Measurements from ENCODE around the gene IKZF1.

The IKZF1 gene

DNA sequence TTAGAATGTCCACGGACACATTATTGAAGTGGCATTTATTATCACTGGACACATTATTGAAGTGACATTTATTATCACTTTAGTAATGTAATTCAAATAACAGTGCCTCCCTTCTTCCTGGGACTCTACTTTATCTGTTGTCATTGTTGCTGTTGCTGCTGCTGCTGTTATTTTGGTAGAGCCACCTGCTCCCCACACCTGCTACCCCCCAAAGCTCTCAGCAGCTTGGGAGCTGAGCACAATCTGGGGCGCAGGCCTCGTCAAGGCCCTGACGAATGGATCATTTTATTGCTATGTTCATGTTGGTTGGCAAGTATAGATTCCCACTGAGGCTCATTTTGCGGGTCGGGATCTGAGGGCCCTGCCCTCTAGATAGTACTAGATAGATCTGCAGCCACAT is 120.8 kb downstream of the IKZF1 start:
- Histone ChIP-seq H3K27me3 (ENCODE audit: control insufficient read depth, low read length) (no peaks in the 10 kb centered on the region), H3K4me2 (ENCODE audit: low read length) (no peak overlapping the region), H3K79me2 (ENCODE audit: control insufficient read depth, low read length) (no peaks in the 10 kb centered on the region), H3K4me3 (ENCODE audit: low read length) (no peak overlapping the region), H3F3A (ENCODE audit: control insufficient read depth, insufficient read depth) (no peaks in the 10 kb centered on the region), H3K9me2 (replicated peaks; ENCODE audit: control insufficient read depth, low read length) (no peaks in the 10 kb centered on the region), H3K36me3 (ENCODE audit: control insufficient read depth, low read length) (no peaks in the 10 kb centered on the region), H3K9me3 (ENCODE audit: control insufficient read depth, insufficient read depth, low read length) (no peaks in the 10 kb centered on the region), H3K27ac (ENCODE audit: low read depth, low read length) (no peak overlapping the region), H4K20me1 (ENCODE audit: control insufficient read depth, insufficient read depth, low read depth, low read length) (no peaks in the 10 kb centered on the region), H3K4me1 (ENCODE audit: control insufficient read depth, low read length) (no peaks in the 10 kb centered on the region)
- TF ChIP-seq, protein P1, sequence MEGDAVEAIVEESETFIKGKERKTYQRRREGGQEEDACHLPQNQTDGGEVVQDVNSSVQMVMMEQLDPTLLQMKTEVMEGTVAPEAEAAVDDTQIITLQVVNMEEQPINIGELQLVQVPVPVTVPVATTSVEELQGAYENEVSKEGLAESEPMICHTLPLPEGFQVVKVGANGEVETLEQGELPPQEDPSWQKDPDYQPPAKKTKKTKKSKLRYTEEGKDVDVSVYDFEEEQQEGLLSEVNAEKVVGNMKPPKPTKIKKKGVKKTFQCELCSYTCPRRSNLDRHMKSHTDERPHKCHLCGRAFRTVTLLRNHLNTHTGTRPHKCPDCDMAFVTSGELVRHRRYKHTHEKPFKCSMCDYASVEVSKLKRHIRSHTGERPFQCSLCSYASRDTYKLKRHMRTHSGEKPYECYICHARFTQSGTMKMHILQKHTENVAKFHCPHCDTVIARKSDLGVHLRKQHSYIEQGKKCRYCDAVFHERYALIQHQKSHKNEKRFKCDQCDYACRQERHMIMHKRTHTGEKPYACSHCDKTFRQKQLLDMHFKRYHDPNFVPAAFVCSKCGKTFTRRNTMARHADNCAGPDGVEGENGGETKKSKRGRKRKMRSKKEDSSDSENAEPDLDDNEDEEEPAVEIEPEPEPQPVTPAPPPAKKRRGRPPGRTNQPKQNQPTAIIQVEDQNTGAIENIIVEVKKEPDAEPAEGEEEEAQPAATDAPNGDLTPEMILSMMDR (IDR thresholded peaks at IDR 0.05; ENCODE audit: low read depth, low read length, poor library complexity, severe bottlenecking), result no peak
- no peak for TF ChIP-seq EZH2phosphoT487 (IDR thresholded peaks at IDR 0.05; ENCODE audit: borderline replicate concordance, low read length)

DNA sequence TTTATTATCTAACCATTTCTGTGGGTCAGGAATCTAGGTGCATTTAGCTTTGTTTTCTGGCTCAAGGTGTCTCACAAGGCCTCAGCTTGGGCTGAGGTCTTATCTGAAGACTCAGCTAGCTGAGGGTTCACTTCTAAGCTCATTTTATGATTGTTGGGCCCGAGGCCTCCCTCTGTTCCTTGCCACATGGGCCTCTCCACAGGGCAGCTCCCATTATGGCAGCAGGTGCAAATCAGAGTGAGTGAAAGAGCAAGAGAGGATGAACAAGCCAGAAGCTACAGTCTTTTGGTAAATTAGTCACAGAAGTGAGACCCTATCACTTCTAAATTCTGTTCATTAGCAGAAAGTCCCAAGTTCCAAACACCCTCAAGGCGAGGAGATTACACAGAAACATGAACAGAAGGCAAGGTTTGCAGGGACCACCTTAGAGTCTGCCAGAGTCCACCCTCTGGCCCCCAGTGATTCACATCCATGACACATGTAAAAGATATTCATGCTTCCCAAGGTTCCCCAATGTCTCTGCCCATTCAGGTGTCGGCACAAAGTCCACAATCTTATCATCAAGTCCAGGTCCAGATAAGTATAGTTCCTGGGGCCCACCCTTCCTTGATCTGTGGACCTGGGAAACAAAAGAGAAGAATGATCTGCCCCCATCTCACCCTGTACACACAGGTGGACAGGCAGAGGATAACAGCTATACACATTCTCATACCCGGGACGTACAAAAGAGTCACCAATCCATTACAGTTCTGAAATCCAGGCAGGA is 121.9 kb downstream of the IKZF1 start:
- H3K4me3 ChIP-seq (ENCODE audit: low read length), result no peak overlapping the region
- H3F3A ChIP-seq (ENCODE audit: control insufficient read depth, insufficient read depth), result no peaks in the 10 kb centered on the region
- no peaks in the 10 kb centered on the region for H4K20me1 ChIP-seq (ENCODE audit: control insufficient read depth, insufficient read depth, low read depth, low read length)
- H3K36me3 ChIP-seq (ENCODE audit: control insufficient read depth, low read length), result no peaks in the 10 kb centered on the region
- no peaks in the 10 kb centered on the region for H3K9me2 ChIP-seq (replicated peaks; ENCODE audit: control insufficient read depth, low read length)
- H3K4me1 ChIP-seq (ENCODE audit: control insufficient read depth, low read length), result no peaks in the 10 kb centered on the region
- no peak for TF ChIP-seq EZH2phosphoT487 (IDR thresholded peaks at IDR 0.05; ENCODE audit: borderline replicate concordance, low read length)
- TF ChIP-seq, protein P1 (IDR thresholded peaks at IDR 0.05; ENCODE audit: low read depth, low read length, poor library complexity, severe bottlenecking), result no peak
- no peaks in the 10 kb centered on the region for H3K9me3 ChIP-seq (ENCODE audit: control insufficient read depth, insufficient read depth, low read length)
- no peak overlapping the region for H3K4me2 ChIP-seq (ENCODE audit: low read length)
- H3K27ac ChIP-seq (ENCODE audit: low read depth, low read length), result no peak overlapping the region
- H3K27me3 ChIP-seq (ENCODE audit: control insufficient read depth, low read length), result no peaks in the 10 kb centered on the region
- H3K79me2 ChIP-seq (ENCODE audit: control insufficient read depth, low read length), result no peaks in the 10 kb centered on the region

DNA sequence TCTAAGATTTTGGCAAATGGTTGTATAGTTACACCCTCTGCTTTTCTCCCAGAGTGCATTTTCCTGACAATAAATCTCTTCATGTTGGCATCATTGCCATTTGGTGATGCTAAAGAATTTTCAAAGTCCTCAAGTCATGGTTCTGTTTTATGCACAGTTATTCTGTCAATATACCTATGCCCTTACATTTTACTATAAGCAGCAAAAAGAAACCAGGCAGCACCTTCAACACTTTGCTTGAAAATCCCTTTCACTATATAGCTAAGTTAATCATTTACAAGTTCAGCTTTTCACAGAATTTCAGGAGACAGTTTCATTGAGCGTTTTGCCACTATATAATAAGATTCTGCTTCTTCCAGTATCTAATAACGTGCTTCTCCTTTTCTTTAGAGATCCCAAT is 123.0 kb downstream of the IKZF1 start:
- Histone ChIP-seq H3K9me3 (ENCODE audit: control insufficient read depth, insufficient read depth, low read length) (no peaks in the 10 kb centered on the region), H3K36me3 (ENCODE audit: control insufficient read depth, low read length) (no peaks in the 10 kb centered on the region), H4K20me1 (ENCODE audit: control insufficient read depth, insufficient read depth, low read depth, low read length) (no peaks in the 10 kb centered on the region), H3K4me2 (ENCODE audit: low read length) (no peak overlapping the region), H3K4me1 (ENCODE audit: control insufficient read depth, low read length) (no peaks in the 10 kb centered on the region), H3F3A (ENCODE audit: control insufficient read depth, insufficient read depth) (no peaks in the 10 kb centered on the region), H3K79me2 (ENCODE audit: control insufficient read depth, low read length) (no peaks in the 10 kb centered on the region), H3K4me3 (ENCODE audit: low read length) (no peak overlapping the region), H3K9me2 (replicated peaks; ENCODE audit: control insufficient read depth, low read length) (no peaks in the 10 kb centered on the region), H3K27ac (ENCODE audit: low read depth, low read length) (no peak overlapping the region), H3K27me3 (ENCODE audit: control insufficient read depth, low read length) (no peaks in the 10 kb centered on the region)
- TF ChIP-seq EZH2phosphoT487 (IDR thresholded peaks at IDR 0.05; ENCODE audit: borderline replicate concordance, low read length), result no peak
- TF ChIP-seq, protein P1 (IDR thresholded peaks at IDR 0.05; ENCODE audit: low read depth, low read length, poor library complexity, severe bottlenecking), result no peak
